AG09319 (cell line): ENCODE data around the gene SOX15.
A peak's percentile ranks its signal among the peaks of the same experiment; 100 is the strongest.

Source experiments
- DNase-seq: peaks from one replicate; pipeline ENCODE4 v3.0.0-alpha.2; 2010; ENCODE audit warnings: low read depth; ENCODE audit errors: extremely low read depth
- CTCF ChIP-seq: IDR thresholded peaks from 2 replicates; pipeline ENCODE4 v1.5.1; 2011; ENCODE audit warnings: low read depth, mild to moderate bottlenecking, inconsistent platforms, low read length, moderate library complexity

Gene SOX15

GRCh38 chr17:7580604-7581575 is 9.0 kb downstream of the SOX15 start:
- TF ChIP-seq CTCF: no peak
- DNase-seq: no peak

- TF ChIP-seq CTCF: no peak
- no peak for DNase-seq
These were observed 9.9 kb downstream of the SOX15 start for GRCh38 chr17:7579834-7580603.

- peak; percentile 60 for DNase-seq
- TF ChIP-seq CTCF: no peak
These were observed 10.7 kb downstream of the SOX15 start, which contains the start of gene CD68 for GRCh38 chr17:7579001-7579833. CD68 (plus strand) TSS chr17:7579638; CDS start chr17:7579678, 40 bp downstream.

GRCh38 chr17:7577327-7578199 is 12.3 kb downstream of the SOX15 start:
- no peak for DNase-seq
- TF ChIP-seq CTCF: no peak

GRCh38 chr17:7576432-7576937 is 13.4 kb downstream of the SOX15 start:
- TF ChIP-seq CTCF: no peak
- DNase-seq: no peak

- no peak for DNase-seq
- TF ChIP-seq CTCF: no peak
These were observed 13.9 kb downstream of the SOX15 start for GRCh38 chr17:7575959-7576358.
